HFFc6 (cell line): ENCODE data around the gene LAMA5. TPM values are rescaled to one million over a fixed set of nuclear protein-coding genes. Genes with fewer than 3 reads are reported as not detected.
A peak's percentile ranks its signal among the peaks of the same experiment; 100 is the strongest.

Source experiments
- DNase-seq: peaks from one replicate; pipeline ENCODE4 v3.0.0-alpha.2; 2018
- H3K27ac Mint-ChIP-seq: 2 replicates; pipeline ENCODE4 v1.8.0; 2020; ENCODE audit warnings: mild to moderate bottlenecking, mixed read lengths
- H3K27me3 Mint-ChIP-seq: 2 replicates; pipeline ENCODE4 v1.8.0; 2021; ENCODE audit warnings: mild to moderate bottlenecking, moderate library complexity, mixed read lengths; ENCODE audit not compliant: insufficient read depth
- H3K36me3 Mint-ChIP-seq: 2 replicates; pipeline ENCODE4 v1.8.0; 2021; ENCODE audit warnings: low read depth, mixed read lengths
- H3K4me1 Mint-ChIP-seq: 2 replicates; pipeline ENCODE4 v1.8.0; 2020; ENCODE audit warnings: low read depth, mixed read lengths
- H3K4me3 Mint-ChIP-seq: 2 replicates; pipeline ENCODE4 v1.8.0; 2020; ENCODE audit warnings: mild to moderate bottlenecking, moderate library complexity, mixed read lengths
- H3K9me3 Mint-ChIP-seq: 2 replicates; pipeline ENCODE4 v1.8.0; 2020; ENCODE audit warnings: mild to moderate bottlenecking, mixed read lengths
- CTCF ChIP-seq: fragments of 200-600 bp; sonication (generic); IDR thresholded peaks from 2 replicates; pipeline ENCODE4 v1.5.0; 2021; ENCODE audit warnings: antibody characterized with exemption, mild to moderate bottlenecking
- long read RNA-seq: library from polyadenylated mRNA; unstranded; transcript quantifications from one replicate; pipeline ENCODE4 v2.0.0, GENCODE V29; 2019
- total RNA-seq, 6 experiments: library from RNA; stranded (reverse); fragmentation: NEBNext Ultra II Directional; extraction: Animal tissue kit (Norgen Biotek cat#: 25700); gene quantifications; 2 replicates in 1 of 6; 3 replicates in 5 of 6; pipeline ENCODE4 v1.2.3, GENCODE V29; 2021

Gene LAMA5
- 1 to 10 TPM; 1.2 to 2.4 (median 1.5) TPM for total RNA-seq
- long read RNA-seq, result 0 reads

GRCh38 chr20:62367136-62367632 is at the start of gene LAMA5:
TSS of gene LAMA5 (minus strand) at chr20:62367312. CDS start at chr20:62367245, 67 bp downstream.
- no peak for DNase-seq
- Mint-ChIP-seq H3K4me3 (no peak within 1 kb of the TSS), H3K36me3 (no peaks in the 10 kb centered on the region), H3K27me3 (peaks cover 5% of the 10 kb centered on the region), H3K27ac (no peak within 1 kb of the TSS), H3K9me3 (no peaks in the 10 kb centered on the region), H3K4me1 (peaks cover 17% of the 10 kb centered on the region)
- TF ChIP-seq CTCF, result no peak

- TF ChIP-seq CTCF, result no peak
- no peaks in the 10 kb centered on the region for H3K9me3 Mint-ChIP-seq
- H3K27ac Mint-ChIP-seq, result no peak overlapping the region
- no peak for DNase-seq
- H3K4me1 Mint-ChIP-seq, result no peaks in the 10 kb centered on the region
- H3K27me3 Mint-ChIP-seq, result peaks cover 5% of the 10 kb centered on the region
- no peaks in the 10 kb centered on the region for H3K36me3 Mint-ChIP-seq
- H3K4me3 Mint-ChIP-seq, result no peak overlapping the region
Measured at GRCh38 chr20:62415354-62416111, 48.4 kb upstream of the LAMA5 start.

GRCh38 chr20:62413896-62414481 is 46.9 kb upstream of the LAMA5 start:
- H3K27me3 Mint-ChIP-seq, result peaks cover 5% of the 10 kb centered on the region
- no peaks in the 10 kb centered on the region for H3K9me3 Mint-ChIP-seq
- no peak for DNase-seq
- TF ChIP-seq CTCF, result peak; percentile 59
- no peak overlapping the region for H3K27ac Mint-ChIP-seq
- no peaks in the 10 kb centered on the region for H3K36me3 Mint-ChIP-seq
- H3K4me3 Mint-ChIP-seq, result no peak overlapping the region
- H3K4me1 Mint-ChIP-seq, result no peaks in the 10 kb centered on the region

GRCh38 chr20:62413025-62413570 is 46.0 kb upstream of the LAMA5 start:
- Mint-ChIP-seq H3K4me3 (no peak overlapping the region), H3K27me3 (peaks cover 5% of the 10 kb centered on the region), H3K27ac (no peak overlapping the region)

More at GRCh38 chr20:62413025-62413570, 46.0 kb upstream of the LAMA5 start:
- H3K9me3 Mint-ChIP-seq, result no peaks in the 10 kb centered on the region
- no peak for DNase-seq
- TF ChIP-seq CTCF, result no peak
- H3K36me3 Mint-ChIP-seq, result no peaks in the 10 kb centered on the region
- no peaks in the 10 kb centered on the region for H3K4me1 Mint-ChIP-seq
